Measurements from ENCODE around the gene NVL.
A peak's percentile ranks its signal among the peaks of the same experiment; 100 is the strongest.

NVL gene

DNA sequence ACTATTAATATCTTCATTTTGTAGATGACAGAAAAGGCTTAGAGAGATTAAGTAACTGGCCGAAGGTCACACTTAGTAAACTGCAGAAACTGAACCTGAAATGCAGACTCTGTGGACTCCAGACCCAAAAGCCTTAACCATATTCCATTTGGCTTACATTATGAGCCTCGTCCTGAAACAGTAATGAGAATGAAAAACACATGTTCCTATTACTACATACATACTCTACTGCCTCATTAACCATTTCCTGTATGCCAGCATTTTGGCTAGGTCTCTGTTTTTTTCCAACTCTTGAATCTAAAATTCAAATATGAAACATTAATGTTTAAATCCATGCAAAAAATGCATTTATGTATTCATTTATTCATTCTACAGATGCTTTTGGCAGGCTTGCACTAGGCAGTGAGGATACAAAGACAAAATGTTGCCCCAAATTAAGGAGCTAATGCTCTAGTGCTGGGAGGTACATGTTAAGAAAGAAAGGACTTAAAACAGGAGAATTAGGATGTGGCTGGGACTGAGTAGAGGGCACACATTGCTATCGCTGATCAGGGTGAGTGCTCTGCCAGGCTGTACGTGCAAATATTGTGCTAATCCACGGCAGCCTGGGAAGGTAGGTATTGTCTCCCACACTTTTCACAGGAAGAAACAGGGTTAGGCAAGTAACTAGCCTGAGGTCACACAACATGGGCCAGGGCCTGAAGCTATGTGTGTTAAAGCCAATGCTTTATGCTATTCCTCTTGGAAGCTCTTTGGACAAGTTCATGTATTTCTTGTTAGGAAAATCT, 133.0 kb downstream of the NVL start:
- H3K4me3 ChIP-seq (ENCODE audit: low read depth, low read length): no peak overlapping the region
- TF ChIP-seq MYC (IDR thresholded peaks at IDR 0.05; ENCODE audit: low read depth, low read length) (no peak), POLR2A (IDR thresholded peaks at IDR 0.05; ENCODE audit: extremely low read depth, insufficient read length) (no peak)
- TF ChIP-seq, protein P1, sequence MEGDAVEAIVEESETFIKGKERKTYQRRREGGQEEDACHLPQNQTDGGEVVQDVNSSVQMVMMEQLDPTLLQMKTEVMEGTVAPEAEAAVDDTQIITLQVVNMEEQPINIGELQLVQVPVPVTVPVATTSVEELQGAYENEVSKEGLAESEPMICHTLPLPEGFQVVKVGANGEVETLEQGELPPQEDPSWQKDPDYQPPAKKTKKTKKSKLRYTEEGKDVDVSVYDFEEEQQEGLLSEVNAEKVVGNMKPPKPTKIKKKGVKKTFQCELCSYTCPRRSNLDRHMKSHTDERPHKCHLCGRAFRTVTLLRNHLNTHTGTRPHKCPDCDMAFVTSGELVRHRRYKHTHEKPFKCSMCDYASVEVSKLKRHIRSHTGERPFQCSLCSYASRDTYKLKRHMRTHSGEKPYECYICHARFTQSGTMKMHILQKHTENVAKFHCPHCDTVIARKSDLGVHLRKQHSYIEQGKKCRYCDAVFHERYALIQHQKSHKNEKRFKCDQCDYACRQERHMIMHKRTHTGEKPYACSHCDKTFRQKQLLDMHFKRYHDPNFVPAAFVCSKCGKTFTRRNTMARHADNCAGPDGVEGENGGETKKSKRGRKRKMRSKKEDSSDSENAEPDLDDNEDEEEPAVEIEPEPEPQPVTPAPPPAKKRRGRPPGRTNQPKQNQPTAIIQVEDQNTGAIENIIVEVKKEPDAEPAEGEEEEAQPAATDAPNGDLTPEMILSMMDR (IDR thresholded peaks at IDR 0.05; ENCODE audit: low read depth, low read length): no peak
- TF ChIP-seq, protein P2, sequence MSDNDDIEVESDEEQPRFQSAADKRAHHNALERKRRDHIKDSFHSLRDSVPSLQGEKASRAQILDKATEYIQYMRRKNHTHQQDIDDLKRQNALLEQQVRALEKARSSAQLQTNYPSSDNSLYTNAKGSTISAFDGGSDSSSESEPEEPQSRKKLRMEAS (IDR thresholded peaks at IDR 0.05; ENCODE audit: low read depth, low read length): no peak
- no peak for DNase-seq (ENCODE audit: low read depth)

DNA sequence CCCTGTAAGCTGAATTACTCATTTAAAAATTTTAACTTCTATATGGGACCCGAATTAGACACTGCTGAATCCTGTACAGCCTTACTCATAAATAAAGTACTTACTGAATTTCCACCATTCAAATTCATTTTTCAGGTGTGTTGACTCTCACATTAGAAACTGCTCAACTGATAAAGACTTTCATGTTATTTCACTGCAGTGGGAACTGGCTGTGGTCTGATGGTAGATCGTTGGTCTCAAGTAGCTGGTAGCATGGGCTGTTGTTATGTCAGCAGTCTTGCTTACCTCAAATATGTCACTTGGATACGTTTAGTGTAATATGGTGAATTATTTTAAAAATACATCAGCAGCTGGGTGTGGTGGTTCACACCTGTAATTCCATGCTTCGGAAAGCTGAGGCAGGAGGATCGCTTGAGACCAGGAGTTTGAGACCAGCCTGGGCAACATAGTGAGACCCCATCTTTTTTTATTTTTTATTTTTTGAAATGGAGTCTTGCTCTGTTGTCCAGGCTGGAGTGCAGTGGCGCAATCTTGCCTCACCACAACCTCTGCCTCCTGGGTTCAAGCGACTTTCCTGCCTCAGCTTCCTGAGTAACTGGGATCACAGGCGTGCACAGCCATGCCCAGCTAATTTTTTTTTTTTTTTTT, 136.5 kb downstream of the NVL start:
- no peak overlapping the region for H3K4me3 ChIP-seq (ENCODE audit: low read depth, low read length)
- TF ChIP-seq, protein P2 (IDR thresholded peaks at IDR 0.05; ENCODE audit: low read depth, low read length): no peak
- DNase-seq (ENCODE audit: low read depth): no peak

DNA sequence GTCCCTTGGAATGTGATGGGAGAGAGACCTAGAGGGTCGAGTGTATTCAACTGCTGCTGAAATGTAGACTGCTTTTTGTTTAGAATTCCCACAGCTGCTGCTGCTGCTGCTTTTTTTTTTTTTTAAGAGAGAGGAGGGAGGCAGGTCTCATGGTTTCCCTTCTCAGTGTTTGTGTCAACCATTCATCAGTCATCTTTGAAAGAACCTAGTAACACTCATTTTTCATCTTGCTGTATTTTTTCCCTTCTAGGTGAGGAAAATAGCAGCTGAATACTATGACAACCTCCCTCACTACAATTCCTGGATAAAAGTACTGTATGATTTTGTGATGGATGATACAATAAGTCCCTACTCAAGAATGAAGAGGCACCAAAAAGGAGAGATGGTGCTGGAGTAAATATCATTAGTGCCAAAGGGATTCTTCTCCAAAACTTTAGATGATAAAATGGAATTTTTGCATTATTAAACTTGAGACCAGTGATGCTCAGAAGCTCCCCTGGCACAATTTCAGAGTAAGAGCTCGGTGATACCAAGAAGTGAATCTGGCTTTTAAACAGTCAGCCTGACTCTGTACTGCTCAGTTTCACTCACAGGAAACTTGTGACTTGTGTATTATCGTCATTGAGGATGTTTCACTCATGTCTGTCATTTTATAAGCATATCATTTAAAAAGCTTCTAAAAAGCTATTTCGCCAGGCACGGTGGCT, 137.7 kb downstream of the NVL start:
- no peak for DNase-seq (ENCODE audit: low read depth)
- no peak overlapping the region for H3K4me3 ChIP-seq (ENCODE audit: low read depth, low read length)
- no peak for TF ChIP-seq MYC (IDR thresholded peaks at IDR 0.05; ENCODE audit: low read depth, low read length)
- TF ChIP-seq, protein P2 (IDR thresholded peaks at IDR 0.05; ENCODE audit: low read depth, low read length): no peak
- no peak for TF ChIP-seq POLR2A (IDR thresholded peaks at IDR 0.05; ENCODE audit: extremely low read depth, insufficient read length)
- TF ChIP-seq, protein P1 (IDR thresholded peaks at IDR 0.05; ENCODE audit: low read depth, low read length): no peak

DNA sequence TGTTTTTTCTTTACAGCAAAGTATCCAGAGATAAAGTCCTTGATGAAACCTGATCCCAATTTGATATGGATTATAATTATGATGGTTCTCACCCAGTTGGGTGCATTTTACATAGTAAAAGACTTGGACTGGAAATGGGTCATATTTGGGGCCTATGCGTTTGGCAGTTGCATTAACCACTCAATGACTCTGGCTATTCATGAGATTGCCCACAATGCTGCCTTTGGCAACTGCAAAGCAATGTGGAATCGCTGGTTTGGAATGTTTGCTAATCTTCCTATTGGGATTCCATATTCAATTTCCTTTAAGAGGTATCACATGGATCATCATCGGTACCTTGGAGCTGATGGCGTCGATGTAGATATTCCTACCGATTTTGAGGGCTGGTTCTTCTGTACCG, 140.4 kb downstream of the NVL start:
- H3K4me3 ChIP-seq (ENCODE audit: low read depth, low read length): no peak overlapping the region
- DNase-seq (ENCODE audit: low read depth): no peak
- no peak for TF ChIP-seq MYC (IDR thresholded peaks at IDR 0.05; ENCODE audit: low read depth, low read length)
- TF ChIP-seq, protein P1 (IDR thresholded peaks at IDR 0.05; ENCODE audit: low read depth, low read length): no peak
- no peak for TF ChIP-seq POLR2A (IDR thresholded peaks at IDR 0.05; ENCODE audit: extremely low read depth, insufficient read length)
- TF ChIP-seq, protein P2 (IDR thresholded peaks at IDR 0.05; ENCODE audit: low read depth, low read length): no peak

DNA sequence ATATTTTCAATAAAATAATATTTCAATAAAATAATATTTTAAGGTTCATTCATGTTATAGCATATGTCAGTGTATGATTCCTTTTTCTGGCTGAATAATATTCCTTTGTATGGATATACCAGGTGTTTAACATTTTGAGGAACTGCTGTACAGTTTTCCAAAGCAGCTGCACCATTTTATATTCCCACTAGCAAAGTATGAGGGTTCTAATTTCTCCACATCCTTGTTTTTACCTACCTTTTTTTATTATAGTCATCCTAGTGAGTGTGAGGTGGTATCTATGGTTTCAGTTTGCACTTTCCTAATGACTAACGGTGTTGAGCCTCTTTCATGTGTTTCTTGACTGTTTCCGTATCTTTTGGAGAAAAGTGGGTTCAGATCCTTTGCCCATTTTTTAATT, 141.7 kb downstream of the NVL start:
- TF ChIP-seq, protein P2 (IDR thresholded peaks at IDR 0.05; ENCODE audit: low read depth, low read length): no peak
- TF ChIP-seq MYC (IDR thresholded peaks at IDR 0.05; ENCODE audit: low read depth, low read length) (no peak), POLR2A (IDR thresholded peaks at IDR 0.05; ENCODE audit: extremely low read depth, insufficient read length) (no peak)
- TF ChIP-seq, protein P1 (IDR thresholded peaks at IDR 0.05; ENCODE audit: low read depth, low read length): no peak
- H3K4me3 ChIP-seq (ENCODE audit: low read depth, low read length): no peak overlapping the region
- DNase-seq (ENCODE audit: low read depth): no peak

DNA sequence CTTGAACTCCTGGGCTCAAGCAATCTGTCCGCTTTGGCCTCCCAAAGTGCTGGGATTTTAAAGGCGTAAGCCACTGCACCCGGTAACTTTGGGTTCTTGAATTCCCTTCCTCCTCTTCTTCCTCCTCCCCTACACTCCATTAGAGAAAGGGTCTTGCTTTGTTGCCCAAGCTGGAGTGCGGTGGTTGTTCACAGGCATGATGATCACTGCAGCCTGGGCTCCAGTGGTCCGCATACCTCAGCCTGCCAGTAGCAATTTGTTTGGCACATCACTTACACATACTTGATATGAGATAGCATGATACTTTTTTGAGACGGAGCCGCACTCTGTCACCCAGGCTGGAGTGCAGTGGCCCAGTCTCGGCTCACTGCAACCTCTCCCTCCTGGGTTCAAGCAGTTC, 144.8 kb downstream of the NVL start:
- TF ChIP-seq, protein P2 (IDR thresholded peaks at IDR 0.05; ENCODE audit: low read depth, low read length): no peak
- TF ChIP-seq POLR2A (IDR thresholded peaks at IDR 0.05; ENCODE audit: extremely low read depth, insufficient read length): no peak
- no peak for TF ChIP-seq MYC (IDR thresholded peaks at IDR 0.05; ENCODE audit: low read depth, low read length)
- TF ChIP-seq, protein P1 (IDR thresholded peaks at IDR 0.05; ENCODE audit: low read depth, low read length): no peak
- H3K4me3 ChIP-seq (ENCODE audit: low read depth, low read length): peak overlapping the region; percentile 85
- DNase-seq (ENCODE audit: low read depth): no peak

All from NB4 (cell line).